Erythroblast (primary cell): ENCODE results near the gene ASAH2B.

ENCODE experiments used
- GATA1 ChIP-seq: IDR thresholded peaks from 2 replicates; pipeline ENCODE4 v1.6.1; 2011; ENCODE audit warnings: low read depth, mild to moderate bottlenecking, control low read depth, low read length, moderate library complexity
- POLR2A ChIP-seq: IDR thresholded peaks from 2 replicates; pipeline ENCODE4 v1.6.1; 2011; ENCODE audit warnings: mild to moderate bottlenecking, low read length

- no peak for TF ChIP-seq POLR2A
- no peak for TF ChIP-seq GATA1
Measured at GRCh38 chr10:50796693-50797092, 57.0 kb downstream of the ASAH2B start.
